ENCODE measurements around the gene NEK10.

NEK10 gene

DNA sequence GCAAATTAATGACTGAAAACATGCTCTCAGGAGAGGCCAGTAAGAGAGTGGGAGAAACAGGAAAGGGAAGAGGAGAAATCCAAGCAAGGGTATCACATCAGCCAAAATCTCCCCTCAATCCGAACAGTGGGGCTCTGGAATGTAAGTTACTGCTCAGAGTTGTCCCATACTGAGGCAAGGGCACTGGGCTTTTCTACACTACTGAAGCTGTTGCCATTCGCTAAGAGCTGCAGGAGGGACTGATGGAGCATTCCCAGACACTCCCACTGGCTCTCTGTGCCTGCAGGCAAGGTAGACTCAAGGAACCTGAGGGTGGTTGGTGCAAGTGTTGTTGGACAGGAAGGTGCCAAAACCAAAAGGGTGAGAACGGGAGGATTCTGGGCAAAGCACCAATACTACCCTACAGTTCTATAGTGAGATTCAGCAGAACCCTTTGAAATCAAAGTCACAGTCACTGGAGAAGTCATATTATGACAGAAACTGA, 46.1 kb downstream of the NEK10 start:
- no peak overlapping the region for H3K4me2 ChIP-seq (ENCODE audit: low read length)
- no peaks in the 10 kb centered on the region for H3K79me2 ChIP-seq (ENCODE audit: insufficient read depth, low read length)
- no peak overlapping the region for H3K9ac ChIP-seq (ENCODE audit: low read length)
- no peaks in the 10 kb centered on the region for H3F3A ChIP-seq (ENCODE audit: insufficient read depth, low read length)
- no peaks in the 10 kb centered on the region for H4K20me1 ChIP-seq (ENCODE audit: insufficient read depth, low read length)
- H3K4me1 ChIP-seq (ENCODE audit: insufficient read depth, low read length, severe bottlenecking), result no peaks in the 10 kb centered on the region
- H3K9me3 ChIP-seq (ENCODE audit: low read length), result no peaks in the 10 kb centered on the region
- H3K27me3 ChIP-seq (ENCODE audit: insufficient read depth, low read length), result no peaks in the 10 kb centered on the region; the same call in 1 of the 2 replicates
- no peak overlapping the region for H2AFZ ChIP-seq (ENCODE audit: low read length)
- TF ChIP-seq EZH2 (IDR thresholded peaks at IDR 0.05; ENCODE audit: borderline replicate concordance, low read length), result no peak
- TF ChIP-seq CTCF (IDR thresholded peaks at IDR 0.05; ENCODE audit: low read length), result no peak
- no peaks in the 10 kb centered on the region for H3K36me3 ChIP-seq (ENCODE audit: insufficient read depth, low read length)
- H3K27ac ChIP-seq (ENCODE audit: low read depth, low read length, poor library complexity, severe bottlenecking), result no peak overlapping the region
- no peaks in the 10 kb centered on the region for H3K9me2 ChIP-seq (ENCODE audit: low read depth, low read length)
- H3K4me3 ChIP-seq (ENCODE audit: low read depth, low read length, poor library complexity, severe bottlenecking), result no peak overlapping the region

DNA sequence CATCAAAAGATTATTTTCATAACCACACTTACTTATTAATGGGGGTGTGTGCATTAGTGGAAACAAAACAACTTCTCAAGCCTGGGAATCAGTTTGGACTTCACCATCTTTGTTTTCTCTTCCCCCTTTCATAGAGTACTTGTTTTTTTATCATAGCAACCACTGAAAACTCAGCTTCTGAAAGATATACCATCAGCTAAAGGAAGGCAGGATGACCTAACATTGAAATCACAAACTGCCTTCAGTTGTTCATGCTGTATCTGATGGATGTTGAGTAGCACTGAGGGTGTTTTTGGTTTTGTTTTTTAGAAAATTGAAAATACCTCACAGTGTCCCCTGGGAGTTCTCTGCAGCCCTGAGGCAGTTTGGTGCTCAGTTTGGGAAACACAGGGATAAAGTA, 46.5 kb downstream of the NEK10 start:
- no peak overlapping the region for H3K9ac ChIP-seq (ENCODE audit: low read length)
- no peaks in the 10 kb centered on the region for H3F3A ChIP-seq (ENCODE audit: insufficient read depth, low read length)
- H3K9me3 ChIP-seq (ENCODE audit: low read length), result no peaks in the 10 kb centered on the region
- H3K4me3 ChIP-seq (ENCODE audit: low read depth, low read length, poor library complexity, severe bottlenecking), result no peak overlapping the region
- no peak for TF ChIP-seq CTCF (IDR thresholded peaks at IDR 0.05; ENCODE audit: low read length)
- TF ChIP-seq EZH2 (IDR thresholded peaks at IDR 0.05; ENCODE audit: borderline replicate concordance, low read length), result no peak
- H3K27ac ChIP-seq (ENCODE audit: low read depth, low read length, poor library complexity, severe bottlenecking), result no peak overlapping the region
- no peaks in the 10 kb centered on the region; the same call in 1 of the 2 replicates for H3K27me3 ChIP-seq (ENCODE audit: insufficient read depth, low read length)
- H3K79me2 ChIP-seq (ENCODE audit: insufficient read depth, low read length), result no peaks in the 10 kb centered on the region
- no peaks in the 10 kb centered on the region for H4K20me1 ChIP-seq (ENCODE audit: insufficient read depth, low read length)
- H3K36me3 ChIP-seq (ENCODE audit: insufficient read depth, low read length), result no peaks in the 10 kb centered on the region
- H3K9me2 ChIP-seq (ENCODE audit: low read depth, low read length), result no peaks in the 10 kb centered on the region
- no peak overlapping the region for H2AFZ ChIP-seq (ENCODE audit: low read length)
- H3K4me2 ChIP-seq (ENCODE audit: low read length), result no peak overlapping the region
- H3K4me1 ChIP-seq (ENCODE audit: insufficient read depth, low read length, severe bottlenecking), result no peaks in the 10 kb centered on the region

DNA sequence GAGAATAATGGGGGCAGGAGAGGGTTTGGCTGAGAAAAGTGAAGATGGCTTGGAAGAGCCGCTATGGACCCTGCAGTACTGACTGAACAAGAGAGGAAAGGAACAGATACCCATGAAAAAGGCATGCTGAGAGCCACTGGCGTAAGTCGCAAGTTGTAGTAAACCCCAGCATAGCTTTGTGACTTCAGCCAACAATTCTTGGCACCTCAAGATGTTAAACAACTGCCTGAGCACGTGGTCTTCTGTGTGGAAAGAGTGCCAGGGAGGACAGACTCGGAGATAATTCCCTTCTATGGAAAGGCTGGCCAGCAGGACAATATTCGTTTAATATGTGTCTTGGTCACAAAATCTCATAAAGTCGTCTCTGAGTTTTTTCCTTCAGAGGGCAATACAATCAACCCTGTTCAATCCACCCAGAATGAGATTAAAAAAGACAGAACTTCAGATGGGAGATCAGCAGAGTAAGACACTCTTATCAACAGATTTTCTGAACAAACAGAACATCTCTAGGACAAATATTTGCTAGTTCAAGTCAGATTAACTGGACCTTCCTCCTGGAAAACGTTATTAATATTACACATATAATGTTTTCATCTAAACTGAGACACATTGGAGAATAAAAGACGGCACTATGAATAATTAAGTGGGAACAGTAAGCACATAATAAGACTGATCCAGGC, 49.2 kb downstream of the NEK10 start:
- H3K79me2 ChIP-seq (ENCODE audit: insufficient read depth, low read length), result no peaks in the 10 kb centered on the region
- no peak overlapping the region for H3K4me2 ChIP-seq (ENCODE audit: low read length)
- H3K27me3 ChIP-seq (ENCODE audit: insufficient read depth, low read length), result no peaks in the 10 kb centered on the region; the same call in 1 of the 2 replicates
- H2AFZ ChIP-seq (ENCODE audit: low read length), result no peak overlapping the region
- no peaks in the 10 kb centered on the region for H3K9me3 ChIP-seq (ENCODE audit: low read length)
- no peak overlapping the region for H3K9ac ChIP-seq (ENCODE audit: low read length)
- no peaks in the 10 kb centered on the region for H3K36me3 ChIP-seq (ENCODE audit: insufficient read depth, low read length)
- H3K4me1 ChIP-seq (ENCODE audit: insufficient read depth, low read length, severe bottlenecking), result no peaks in the 10 kb centered on the region
- no peaks in the 10 kb centered on the region for H3K9me2 ChIP-seq (ENCODE audit: low read depth, low read length)
- no peaks in the 10 kb centered on the region for H4K20me1 ChIP-seq (ENCODE audit: insufficient read depth, low read length)
- no peak for TF ChIP-seq CTCF (IDR thresholded peaks at IDR 0.05; ENCODE audit: low read length)
- TF ChIP-seq EZH2 (IDR thresholded peaks at IDR 0.05; ENCODE audit: borderline replicate concordance, low read length), result no peak
- H3F3A ChIP-seq (ENCODE audit: insufficient read depth, low read length), result no peaks in the 10 kb centered on the region
- no peak overlapping the region for H3K4me3 ChIP-seq (ENCODE audit: low read depth, low read length, poor library complexity, severe bottlenecking)
- H3K27ac ChIP-seq (ENCODE audit: low read depth, low read length, poor library complexity, severe bottlenecking), result no peak overlapping the region
